Right renal cortex interstitium (tissue), 3 donors: ENCODE data around the gene FOXP3. TPM values are rescaled to one million over a fixed set of nuclear protein-coding genes. Genes with fewer than 3 reads are reported as not detected.

ENCODE experiments used
- DNase-seq, 3 donors: peaks; one replicate each; pipeline ENCODE4 v3.0.0-alpha.2; 2013; ENCODE audit warnings: low read depth in 3 of 3, low spot score in 2 of 3
- polyA plus RNA-seq, 3 donors: library from polyadenylated mRNA; unstranded; fragments of 120-200 nt; gene quantifications; one replicate each; pipeline ENCODE4 v1.2.1, GENCODE V29; 2013; ENCODE audit not compliant: insufficient read length in 3 of 3

Gene FOXP3
- polyA plus RNA-seq, 3 donors, result 0.76 to 0.82 (median 0.79) TPM

GRCh38 chrX:49276671-49277534, 12.4 kb upstream of the FOXP3 start:
- DNase-seq, result no peak

GRCh38 chrX:49276207-49276606, 11.7 kb upstream of the FOXP3 start:
- no peak for DNase-seq

- no peak for DNase-seq
These were observed 8.7 kb upstream of the FOXP3 start for GRCh38 chrX:49273181-49273727.

- DNase-seq, result no peak
These were observed 7.9 kb upstream of the FOXP3 start for GRCh38 chrX:49272421-49272820.

GRCh38 chrX:49271341-49271740, 6.8 kb upstream of the FOXP3 start:
- DNase-seq, result no peak

GRCh38 chrX:49270249-49270921, 5.9 kb upstream of the FOXP3 start:
- DNase-seq, result no peak

- no peak for DNase-seq
These were observed 5.3 kb upstream of the FOXP3 start, which contains the start of gene PPP1R3F for GRCh38 chrX:49269767-49270248. Gene PPP1R3F, plus strand, starts transcription at chrX:49269793. Its CDS starts 77 bp downstream, at chrX:49269870.

- peak; percentile 85 to 88 (median 86) for DNase-seq
These were observed 4.7 kb upstream of the FOXP3 start for GRCh38 chrX:49269010-49269766.

GRCh38 chrX:49268702-49269009, 4.1 kb upstream of the FOXP3 start:
- no peak for DNase-seq

GRCh38 chrX:49266523-49267445, 2.3 kb upstream of the FOXP3 start:
- DNase-seq, result no peak

- DNase-seq, result no peak
These were observed 879 bp downstream of the FOXP3 start for GRCh38 chrX:49263631-49264030.

GRCh38 chrX:49262603-49263002, 1.9 kb downstream of the FOXP3 start:
- no peak for DNase-seq

GRCh38 chrX:49260221-49260985, 4.1 kb downstream of the FOXP3 start:
- DNase-seq, result no peak

- no peak for DNase-seq
These were observed 5.8 kb downstream of the FOXP3 start for GRCh38 chrX:49258749-49259124.

- no peak for DNase-seq
These were observed 6.4 kb downstream of the FOXP3 start for GRCh38 chrX:49257846-49258748.

- no peak for DNase-seq
These were observed 7.3 kb downstream of the FOXP3 start for GRCh38 chrX:49257074-49257790.

- no peak for DNase-seq
These were observed 8.1 kb downstream of the FOXP3 start for GRCh38 chrX:49256268-49256995.
